Activated T-cell treated with anti-CD3 and anti-CD28 coated beads, Interleukin-2, amount 50 U/mL, for 4 hours (primary cell): Measurements from ENCODE around the gene RPRML. TPM values are rescaled to one million over a fixed set of nuclear protein-coding genes. Genes with fewer than 3 reads are reported as not detected.
A peak's percentile ranks its signal among the peaks of the same experiment; 100 is the strongest.

Experiments
- ATAC-seq, 2 donors: fragments of 200-7000 bp; cut with Tn5 transposase; one replicate each; pipeline ENCODE4 v1.10.0; 2021
- DNase-seq: peaks from one replicate; pipeline ENCODE4 v3.0.0-alpha.2; 2020
- H3K27me3 Mint-ChIP-seq: one replicate; pipeline ENCODE4 v1.8.0; 2021; ENCODE audit warnings: low read depth, mixed read lengths
- H3K36me3 Mint-ChIP-seq: one replicate; pipeline ENCODE4 v1.8.0; 2022; ENCODE audit warnings: mixed read lengths; ENCODE audit not compliant: insufficient read depth
- H3K4me1 Mint-ChIP-seq: one replicate; pipeline ENCODE4 v1.8.0; 2021; ENCODE audit warnings: low read depth, mixed read lengths
- H3K4me3 Mint-ChIP-seq: one replicate; pipeline ENCODE4 v1.8.0; 2021; ENCODE audit warnings: mild to moderate bottlenecking, moderate library complexity, mixed read lengths
- H3K9me3 Mint-ChIP-seq: one replicate; pipeline ENCODE4 v1.8.0; 2021; ENCODE audit warnings: mixed read lengths
- total RNA-seq, 3 donors: library from RNA; stranded (reverse); gene quantifications; one replicate each; pipeline ENCODE4 v1.2.1, GENCODE V29; 2021

The RPRML gene
- total RNA-seq, 3 donors from 2014 or later = not detected

DNA sequence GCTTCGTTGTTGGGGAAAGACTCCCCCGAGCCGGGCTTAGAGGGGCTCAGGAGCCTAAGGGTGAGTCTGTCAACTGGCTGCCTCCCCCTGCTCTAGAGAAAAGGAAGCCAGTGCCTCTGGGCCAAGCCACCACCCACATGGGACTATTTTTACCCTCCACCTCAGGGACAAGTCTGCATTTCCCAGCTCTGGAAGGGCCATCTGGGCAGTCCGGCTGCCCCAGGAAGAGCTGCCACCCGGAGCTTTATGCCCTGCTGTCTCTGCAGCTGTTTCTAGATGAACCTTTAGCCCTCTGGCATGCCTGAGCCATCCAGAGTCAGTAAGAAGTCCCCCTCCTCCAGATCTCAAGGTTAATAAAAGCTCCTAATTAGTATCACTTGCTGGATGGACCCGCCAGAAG lies 5.3 kb upstream of the RPRML start:
- Mint-ChIP-seq H3K4me3 (no peak overlapping the region), H3K9me3 (no peaks in the 10 kb centered on the region), H3K4me1 (peaks cover 2% of the 10 kb centered on the region), H3K27me3 (peaks cover 20% of the 10 kb centered on the region), H3K36me3 (peaks cover 3% of the 10 kb centered on the region)
- DNase-seq (no peak), ATAC-seq (no peak)

DNA sequence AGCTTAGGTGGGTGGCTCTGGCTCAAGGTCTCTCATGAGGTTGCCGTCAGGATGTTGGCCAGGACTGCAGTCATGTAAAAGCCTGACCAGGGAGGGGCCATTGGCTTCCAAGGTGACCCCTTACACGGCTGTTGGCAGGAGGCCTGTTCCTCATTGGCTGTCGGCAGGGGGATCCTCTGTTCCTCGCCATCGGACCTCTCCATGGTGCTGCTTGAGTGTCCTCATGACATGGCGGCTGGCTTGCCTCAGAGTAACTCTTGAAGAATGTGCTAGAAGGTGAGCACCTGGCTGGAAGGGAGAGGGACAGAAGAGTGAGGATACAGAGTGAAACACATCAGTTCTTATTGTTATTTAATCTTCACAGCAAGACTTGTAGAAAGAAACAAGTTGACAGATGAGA lies 4.7 kb upstream of the RPRML start:
- peaks cover 2% of the 10 kb centered on the region for H3K4me1 Mint-ChIP-seq
- peaks cover 21% of the 10 kb centered on the region for H3K27me3 Mint-ChIP-seq
- H3K36me3 Mint-ChIP-seq = peaks cover 3% of the 10 kb centered on the region
- no peaks in the 10 kb centered on the region for H3K9me3 Mint-ChIP-seq
- H3K4me3 Mint-ChIP-seq = no peak overlapping the region
- DNase-seq (no peak), ATAC-seq (no peak)

DNA sequence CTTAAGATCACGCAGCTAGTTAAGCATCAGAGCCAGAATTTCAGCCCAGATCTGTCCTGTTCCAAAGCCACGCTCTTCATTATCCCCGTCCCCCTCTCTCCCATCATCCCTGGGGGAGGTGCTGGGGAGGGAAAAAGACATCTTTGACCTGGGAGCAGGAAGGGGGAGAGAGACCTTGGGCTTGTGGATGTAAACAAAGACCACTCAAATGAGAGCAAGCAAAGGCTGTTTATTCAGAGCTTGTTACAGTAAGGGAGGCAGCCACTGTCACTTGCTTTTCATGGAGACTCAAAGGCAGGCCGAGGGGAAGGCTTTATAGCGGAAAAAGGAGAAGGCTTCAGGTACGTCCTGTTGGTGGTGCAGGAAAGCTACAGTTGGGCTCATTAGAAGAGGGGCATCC lies 3.5 kb upstream of the RPRML start:
- no peak overlapping the region for H3K4me3 Mint-ChIP-seq
- peaks cover 9% of the 10 kb centered on the region for H3K4me1 Mint-ChIP-seq
- DNase-seq (no peak), ATAC-seq (no peak)
- peaks cover 3% of the 10 kb centered on the region for H3K36me3 Mint-ChIP-seq
- H3K9me3 Mint-ChIP-seq = no peaks in the 10 kb centered on the region
- peaks cover 30% of the 10 kb centered on the region for H3K27me3 Mint-ChIP-seq

DNA sequence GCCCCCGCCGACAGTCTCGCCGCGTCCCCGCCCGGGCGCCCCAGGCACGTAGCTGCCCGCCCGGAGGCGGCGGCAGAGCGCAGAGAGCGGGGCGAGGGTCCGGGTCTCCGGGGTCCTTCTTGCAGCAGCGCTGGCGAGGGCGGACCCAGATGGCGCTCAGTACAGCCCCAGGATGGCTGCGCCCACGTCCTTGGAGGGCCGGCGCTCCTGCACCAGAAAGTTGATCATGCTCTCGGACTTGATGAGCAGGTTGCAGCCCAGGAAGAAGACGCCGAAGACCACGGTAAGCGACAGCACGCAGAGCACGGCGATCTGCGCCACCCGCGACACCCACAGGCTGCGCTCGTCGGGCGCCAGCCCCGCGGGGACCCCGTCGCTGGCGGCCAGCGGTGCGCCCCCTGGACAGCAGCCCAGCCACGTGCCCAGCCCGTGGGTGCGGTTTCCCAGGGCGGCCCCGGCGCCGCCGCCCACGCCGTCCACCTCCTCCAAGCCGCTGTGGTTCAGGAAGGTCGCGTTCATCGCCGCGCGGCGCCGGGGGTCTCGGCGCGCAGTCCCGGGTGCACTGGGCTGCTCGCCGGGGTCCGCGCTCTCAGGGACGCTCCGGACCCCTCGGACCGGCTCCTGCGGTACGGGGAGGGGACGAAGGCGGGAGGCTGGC lies 435 bp downstream of the RPRML start:
- ATAC-seq (peak; percentile 53 to 68), DNase-seq (no peak)
- Mint-ChIP-seq H3K27me3 (peaks cover 45% of the 10 kb centered on the region), H3K4me3 (peak overlapping the region; percentile 48), H3K36me3 (peaks cover 8% of the 10 kb centered on the region), H3K9me3 (no peaks in the 10 kb centered on the region), H3K4me1 (peaks cover 9% of the 10 kb centered on the region)

DNA sequence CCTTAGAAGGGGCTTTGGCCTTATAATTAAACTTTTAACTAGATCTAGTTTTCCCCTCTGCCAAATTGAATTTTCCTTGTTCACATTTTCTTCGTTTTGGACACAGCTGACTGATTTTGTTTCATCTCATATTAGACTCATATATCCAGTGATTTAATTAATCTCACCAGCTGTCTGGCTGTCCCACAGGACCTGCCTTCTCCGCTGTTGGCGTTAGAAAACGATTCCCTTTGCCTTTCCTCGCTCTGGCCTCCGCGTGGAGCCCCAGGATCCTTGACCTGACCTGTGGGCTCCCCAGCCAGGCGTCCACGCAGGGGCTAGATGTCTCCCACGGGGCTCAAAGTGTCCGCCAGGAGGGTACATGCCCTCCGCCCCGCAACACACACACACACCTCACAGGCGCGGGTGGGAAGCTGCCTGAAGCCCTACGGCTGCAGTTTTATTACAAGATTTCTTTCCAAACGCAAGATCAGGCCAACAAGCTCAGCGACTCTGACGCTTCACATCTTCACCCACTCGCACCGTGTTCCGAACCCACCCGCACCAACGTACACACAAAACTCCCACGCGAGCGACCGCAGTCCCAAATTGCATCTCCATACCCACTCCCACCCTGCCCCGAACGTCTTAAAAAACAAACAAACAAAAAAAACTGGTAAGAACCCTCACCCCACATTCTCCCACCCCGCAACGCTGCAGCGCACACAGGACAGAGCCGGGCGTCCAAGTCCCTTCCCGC lies 1.1 kb downstream of the RPRML start:
- H3K27me3 Mint-ChIP-seq = peaks cover 45% of the 10 kb centered on the region
- H3K4me3 Mint-ChIP-seq = peak overlapping the region; percentile 74
- H3K4me1 Mint-ChIP-seq = peaks cover 9% of the 10 kb centered on the region
- H3K9me3 Mint-ChIP-seq = no peaks in the 10 kb centered on the region
- H3K36me3 Mint-ChIP-seq = peaks cover 6% of the 10 kb centered on the region
- no peak for DNase-seq
- ATAC-seq = no peak

DNA sequence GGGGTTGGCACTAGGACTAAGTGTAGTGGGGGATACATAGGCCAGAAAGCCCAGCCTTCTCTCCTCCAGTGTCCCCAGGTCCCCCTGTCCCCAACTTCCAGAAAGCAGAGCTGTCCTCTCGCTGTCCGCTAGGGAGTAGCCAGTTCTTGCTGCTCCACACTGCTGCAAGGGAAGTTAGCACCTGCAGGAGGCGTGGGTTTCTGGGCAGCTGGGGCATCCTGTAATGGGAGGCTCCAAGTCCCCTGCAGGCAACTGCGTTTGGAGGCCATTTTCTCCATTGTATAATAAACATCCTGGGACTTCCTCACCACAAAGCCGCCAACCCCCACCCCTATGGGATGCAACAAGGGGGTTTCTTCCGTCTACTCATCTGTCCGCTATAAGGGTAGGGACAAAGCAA lies 1.7 kb downstream of the RPRML start:
- DNase-seq (no peak), ATAC-seq (no peak)
- Mint-ChIP-seq H3K36me3 (peaks cover 6% of the 10 kb centered on the region), H3K9me3 (no peaks in the 10 kb centered on the region), H3K4me1 (peaks cover 9% of the 10 kb centered on the region), H3K4me3 (no peak overlapping the region), H3K27me3 (peaks cover 45% of the 10 kb centered on the region)

DNA sequence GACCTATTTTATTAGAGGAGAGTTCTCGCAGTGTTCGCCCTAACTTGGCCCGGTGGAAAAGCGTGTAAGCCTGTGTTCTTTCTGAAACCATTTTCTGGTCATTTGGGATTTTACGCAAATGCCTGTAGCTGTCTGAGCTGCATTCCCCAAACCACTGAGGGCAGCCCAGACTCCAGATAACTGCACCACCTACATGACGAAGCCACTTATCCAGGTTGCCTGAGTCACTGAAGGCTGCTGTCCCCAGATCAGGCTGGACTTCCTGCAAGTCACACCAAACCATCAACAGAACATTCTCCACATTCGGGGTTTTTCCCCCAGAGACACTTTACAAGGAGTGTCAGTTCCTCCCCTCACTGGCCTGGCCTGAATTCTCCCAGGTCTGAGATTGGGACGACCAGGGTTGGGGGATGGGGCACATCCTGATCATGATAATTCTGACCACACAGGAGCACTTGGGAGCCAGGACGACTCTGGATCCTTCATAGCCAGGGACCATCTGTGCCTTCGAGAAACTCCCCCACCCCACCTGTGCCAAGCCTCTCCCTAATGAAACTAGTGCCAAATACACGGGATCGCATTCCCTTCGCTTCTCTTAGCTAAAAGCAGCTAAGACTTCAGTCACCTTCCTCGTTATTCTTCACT lies 2.3 kb downstream of the RPRML start:
- H3K36me3 Mint-ChIP-seq = peaks cover 6% of the 10 kb centered on the region
- H3K27me3 Mint-ChIP-seq = peaks cover 45% of the 10 kb centered on the region
- no peak for ATAC-seq
- peaks cover 9% of the 10 kb centered on the region for H3K4me1 Mint-ChIP-seq
- H3K4me3 Mint-ChIP-seq = no peak overlapping the region
- DNase-seq = no peak
- H3K9me3 Mint-ChIP-seq = no peaks in the 10 kb centered on the region

DNA sequence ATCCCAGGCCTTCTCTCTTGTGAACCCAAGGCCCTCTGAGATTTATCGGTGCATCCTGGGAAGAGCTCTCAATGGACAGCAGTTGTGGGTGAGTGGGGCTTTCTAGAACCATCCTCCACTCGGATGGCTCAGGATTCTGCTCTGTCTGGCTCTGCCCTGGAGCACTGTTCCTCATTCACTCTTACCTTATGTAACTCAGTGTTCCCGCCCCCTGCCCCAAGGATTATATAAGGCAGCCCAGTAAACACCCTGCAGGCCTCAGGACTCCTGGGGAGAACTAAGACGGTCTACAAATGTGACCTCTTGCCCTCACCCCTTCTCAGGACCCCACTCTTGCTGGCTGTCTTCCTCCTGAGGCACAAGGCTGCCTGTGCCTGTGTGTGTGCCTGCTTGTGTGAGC lies 3.8 kb downstream of the RPRML start:
- H3K4me3 Mint-ChIP-seq = no peak overlapping the region
- H3K27me3 Mint-ChIP-seq = peaks cover 37% of the 10 kb centered on the region
- H3K9me3 Mint-ChIP-seq = no peaks in the 10 kb centered on the region
- ATAC-seq (no peak), DNase-seq (no peak)
- peaks cover 6% of the 10 kb centered on the region for H3K36me3 Mint-ChIP-seq
- peaks cover 9% of the 10 kb centered on the region for H3K4me1 Mint-ChIP-seq

DNA sequence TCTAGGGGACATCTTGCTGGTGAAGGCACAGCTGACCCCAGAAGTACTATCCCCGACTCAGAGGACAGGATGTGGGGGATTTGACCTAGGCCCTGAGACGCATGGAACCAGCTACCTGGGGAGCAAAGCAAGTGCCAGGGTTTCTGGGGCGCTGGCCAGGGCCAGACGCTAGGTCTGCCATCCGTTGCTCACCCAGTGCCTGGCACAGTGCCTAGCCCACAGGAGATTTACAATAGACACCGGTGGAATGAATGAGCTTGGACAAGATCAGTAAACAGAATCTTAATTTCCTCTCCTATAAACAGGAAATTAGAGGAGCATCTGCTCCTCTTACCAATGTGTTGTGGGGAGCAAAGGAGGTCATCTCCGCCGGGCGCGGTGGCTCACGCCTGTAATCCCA lies 5.0 kb downstream of the RPRML start:
- H3K4me1 Mint-ChIP-seq = peaks cover 7% of the 10 kb centered on the region
- DNase-seq (no peak), ATAC-seq (no peak)
- no peak overlapping the region for H3K4me3 Mint-ChIP-seq
- no peaks in the 10 kb centered on the region for H3K9me3 Mint-ChIP-seq
- H3K27me3 Mint-ChIP-seq = peaks cover 29% of the 10 kb centered on the region
- peaks cover 7% of the 10 kb centered on the region for H3K36me3 Mint-ChIP-seq

DNA sequence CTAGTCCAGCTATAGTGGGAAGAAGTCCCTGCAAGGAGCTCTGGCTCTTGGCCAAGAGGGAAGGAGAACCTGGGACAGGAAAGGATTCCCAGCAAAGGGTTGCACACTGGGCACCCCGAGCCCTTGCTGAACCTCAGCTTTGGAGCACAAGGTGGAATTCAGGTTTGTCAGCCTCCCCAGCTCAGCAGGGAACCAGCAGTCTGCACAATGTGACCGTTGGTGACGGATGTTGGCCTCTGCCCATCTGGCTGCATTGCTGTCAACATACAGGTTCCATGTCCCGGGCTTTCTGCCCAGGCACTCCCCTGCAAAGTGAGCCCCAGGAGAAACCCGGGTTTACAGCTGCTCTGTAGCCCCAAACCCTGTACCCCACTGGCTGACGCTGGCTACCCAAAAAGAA lies 6.7 kb downstream of the RPRML start:
- Mint-ChIP-seq H3K4me1 (no peaks in the 10 kb centered on the region), H3K4me3 (no peak overlapping the region), H3K27me3 (peaks cover 20% of the 10 kb centered on the region), H3K36me3 (peaks cover 13% of the 10 kb centered on the region), H3K9me3 (no peaks in the 10 kb centered on the region)
- DNase-seq (no peak), ATAC-seq (no peak)

DNA sequence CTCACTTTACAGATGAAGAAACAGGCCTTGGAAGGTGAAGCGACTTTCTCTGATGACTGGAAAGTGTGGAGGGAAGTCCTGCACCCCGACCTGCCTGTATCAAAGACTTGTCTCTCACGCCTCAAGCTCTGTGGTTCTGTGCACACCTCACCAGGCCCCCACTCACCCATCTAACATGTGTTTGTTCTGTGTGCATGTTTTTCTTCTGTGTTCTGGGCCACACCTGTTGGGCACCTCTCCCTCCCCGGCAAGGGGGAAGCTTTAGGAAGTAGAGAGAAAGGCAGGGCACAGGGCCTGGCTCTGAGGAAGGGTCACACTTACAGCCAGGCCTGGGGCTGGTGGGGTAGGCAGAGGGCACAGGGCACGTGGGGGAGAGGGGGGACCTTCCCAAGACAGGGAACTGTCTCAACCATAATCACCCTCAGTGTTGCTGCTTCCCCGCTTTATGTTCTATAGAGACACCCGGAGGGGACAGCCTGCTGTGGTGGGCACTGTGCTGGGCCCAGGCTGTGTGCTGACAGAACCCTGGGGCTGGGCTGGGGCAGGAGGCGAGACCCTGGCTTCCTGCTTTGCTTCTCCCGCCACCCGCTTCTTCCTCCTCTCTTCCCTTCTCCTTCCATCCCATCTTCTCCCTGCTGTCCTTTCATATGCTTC lies 7.3 kb downstream of the RPRML start:
- no peak overlapping the region for H3K4me3 Mint-ChIP-seq
- DNase-seq (no peak), ATAC-seq (no peak)
- no peaks in the 10 kb centered on the region for H3K9me3 Mint-ChIP-seq
- peaks cover 17% of the 10 kb centered on the region for H3K27me3 Mint-ChIP-seq
- H3K4me1 Mint-ChIP-seq = no peaks in the 10 kb centered on the region
- peaks cover 18% of the 10 kb centered on the region for H3K36me3 Mint-ChIP-seq

DNA sequence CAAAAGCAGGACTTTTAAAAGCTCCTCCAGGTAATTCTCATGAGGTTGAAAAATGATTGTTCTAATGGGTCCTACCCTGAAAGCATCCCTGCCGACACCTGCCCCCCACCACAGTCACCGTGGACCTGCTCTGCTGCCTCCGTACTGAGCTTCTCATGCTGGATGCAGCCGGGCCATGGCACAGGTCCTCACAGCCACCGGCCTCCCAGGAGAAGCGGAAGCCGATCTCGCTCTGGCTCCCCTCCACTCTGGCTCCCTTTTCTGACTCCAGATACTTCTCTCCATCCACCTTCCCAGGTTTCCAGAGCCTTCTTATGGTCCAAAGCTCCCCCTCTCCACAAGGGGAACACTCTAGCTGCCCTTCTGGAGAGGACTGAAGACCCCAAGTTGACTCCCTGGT lies 10.2 kb downstream of the RPRML start:
- H3K36me3 Mint-ChIP-seq = peaks cover 15% of the 10 kb centered on the region
- no peaks in the 10 kb centered on the region for H3K9me3 Mint-ChIP-seq
- H3K4me1 Mint-ChIP-seq = no peaks in the 10 kb centered on the region
- no peak for ATAC-seq
- H3K27me3 Mint-ChIP-seq = peaks cover 11% of the 10 kb centered on the region
- no peak for DNase-seq
- H3K4me3 Mint-ChIP-seq = no peak overlapping the region

DNA sequence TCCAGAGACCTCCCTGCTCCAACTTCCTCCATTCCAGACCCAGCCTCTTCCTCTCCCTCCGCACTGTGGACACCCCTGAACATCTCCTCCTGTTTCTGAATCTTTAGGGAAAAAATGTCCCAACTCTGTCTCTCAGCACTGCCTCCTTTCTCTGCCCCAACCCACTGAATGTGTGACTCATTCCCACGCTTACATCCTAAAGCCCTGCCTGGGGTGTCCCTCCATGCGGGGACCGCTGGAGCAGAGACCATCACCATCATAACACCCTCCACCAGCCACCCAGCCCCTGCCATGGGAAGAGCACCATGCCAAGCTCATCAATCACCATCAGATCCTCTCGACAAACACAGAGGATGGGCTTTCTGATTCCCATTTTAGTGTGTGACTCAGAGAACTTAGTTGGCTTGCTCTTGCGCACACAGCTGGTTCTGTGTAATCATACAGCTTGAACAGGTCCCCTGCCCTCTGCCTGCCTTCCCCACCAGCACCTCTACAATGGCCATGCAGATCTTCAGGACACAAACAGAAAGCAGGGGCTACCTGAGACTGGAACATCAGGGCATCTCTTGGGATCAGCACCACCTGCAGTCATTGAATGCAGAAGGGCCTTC lies 10.7 kb downstream of the RPRML start:
- DNase-seq (no peak), ATAC-seq (no peak)
- Mint-ChIP-seq H3K4me3 (no peak overlapping the region), H3K4me1 (no peaks in the 10 kb centered on the region), H3K27me3 (peaks cover 9% of the 10 kb centered on the region), H3K9me3 (no peaks in the 10 kb centered on the region), H3K36me3 (peaks cover 14% of the 10 kb centered on the region)
